ENCODE data around the gene ATP2B1.

ATP2B1 gene

GRCh38 chr12:89650239-89650638, 58.4 kb downstream of the ATP2B1 start:
- DNase-seq: no peak

DNA sequence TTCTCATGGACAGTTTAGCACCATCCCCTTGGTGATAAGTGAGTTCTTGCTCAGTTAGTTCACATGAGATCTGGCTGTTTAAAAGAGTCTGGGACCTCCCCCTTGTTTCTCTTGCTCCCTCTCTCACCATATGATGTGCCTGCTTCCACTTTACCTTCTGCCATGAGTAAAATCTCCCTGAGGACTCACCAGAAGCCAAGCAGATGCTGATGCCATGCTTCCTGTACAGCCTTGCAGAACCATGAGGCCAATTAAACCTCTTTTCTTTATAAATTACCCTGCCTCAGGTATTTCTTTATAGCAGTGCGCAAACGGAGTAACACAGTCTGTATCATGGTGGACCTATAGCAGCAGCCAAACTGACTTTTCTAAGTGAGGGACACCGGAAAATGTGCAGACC, 58.8 kb downstream of the ATP2B1 start:
- DNase-seq: no peak

DNA sequence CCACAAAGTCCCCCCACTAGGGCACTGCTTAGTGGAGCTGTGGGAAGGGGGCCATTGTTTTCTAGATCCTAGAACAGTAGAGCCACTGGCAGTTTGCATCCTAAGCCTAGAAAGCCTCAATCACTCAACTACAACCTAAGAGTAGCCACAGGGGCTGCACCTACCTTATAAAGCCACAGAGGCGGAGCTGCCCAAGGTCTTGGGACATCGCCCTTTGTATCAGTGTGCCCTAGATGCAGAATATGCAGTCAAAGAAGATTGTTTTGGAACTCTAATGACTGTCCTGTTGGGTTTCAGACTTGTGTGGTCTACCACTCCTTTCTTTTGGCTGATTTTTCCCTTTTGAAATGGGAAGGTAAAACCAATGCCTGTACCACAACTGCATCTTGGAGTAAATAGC, 59.5 kb downstream of the ATP2B1 start:
- no peak for DNase-seq

GRCh38 chr12:89648211-89648930, 60.3 kb downstream of the ATP2B1 start:
- no peak for DNase-seq

- DNase-seq: no peak
These were observed 63.2 kb downstream of the ATP2B1 start for GRCh38 chr12:89645434-89645833.

DNA sequence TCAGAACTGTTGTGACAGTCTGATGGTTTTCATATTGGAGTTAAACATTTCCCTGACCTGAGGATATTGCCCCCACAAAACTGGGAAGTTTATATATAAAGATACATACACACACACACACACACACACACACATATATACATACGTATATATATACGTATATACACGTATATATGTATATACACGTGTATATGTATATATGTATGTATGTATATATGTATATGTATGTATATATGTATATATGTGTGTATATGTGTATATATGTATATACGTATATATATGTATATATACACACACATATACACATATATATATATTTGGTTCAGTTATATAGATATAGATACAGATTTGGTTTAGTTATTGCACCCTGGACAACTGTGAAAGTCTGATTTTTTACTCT, 65.7 kb downstream of the ATP2B1 start:
- no peak for DNase-seq

GRCh38 chr12:89636776-89637160, 71.9 kb downstream of the ATP2B1 start:
- DNase-seq: no peak

GRCh38 chr12:89636052-89636775, 72.4 kb downstream of the ATP2B1 start:
- no peak for DNase-seq

DNA sequence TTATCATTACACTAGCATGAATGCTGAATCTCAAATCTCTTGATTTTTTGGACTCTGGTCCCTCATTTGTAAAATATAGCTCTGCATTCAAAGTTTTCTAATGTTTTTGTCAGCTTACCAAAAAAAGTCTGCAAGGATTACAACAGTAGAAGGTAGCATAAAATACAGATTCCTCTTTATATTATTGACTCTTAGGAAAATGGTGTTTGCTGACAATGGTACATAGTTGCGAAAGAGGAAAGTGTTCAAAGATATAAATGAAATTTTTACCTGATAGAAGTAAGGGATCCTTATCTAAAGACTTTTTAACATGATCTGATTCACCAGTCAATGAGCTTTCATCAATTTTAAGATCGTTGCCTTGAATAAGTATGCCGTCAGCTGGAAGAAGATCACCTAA, 74.1 kb downstream of the ATP2B1 start:
- DNase-seq: no peak

GRCh38 chr12:89632778-89633177, 75.9 kb downstream of the ATP2B1 start:
- DNase-seq: no peak

DNA sequence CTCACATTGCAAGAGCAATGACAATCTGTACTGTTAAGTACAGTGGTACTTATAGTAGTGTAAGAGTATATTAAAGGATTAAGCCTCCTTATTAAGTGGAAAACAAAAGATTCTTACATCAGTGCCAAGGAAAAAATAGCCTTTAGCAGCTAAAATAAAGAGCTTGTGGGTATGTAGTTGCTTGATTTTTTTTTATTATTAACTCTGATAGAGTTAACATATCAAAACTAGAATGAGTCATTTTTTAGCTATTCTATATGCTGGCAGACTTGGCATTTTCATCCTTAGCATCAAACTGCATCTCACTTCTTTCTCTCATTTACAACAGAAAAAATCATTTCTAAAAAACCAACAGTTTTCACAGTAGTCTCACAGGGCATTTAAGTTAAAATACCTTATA, 86.5 kb downstream of the ATP2B1 start:
- no peak for DNase-seq

GRCh38 chr12:89621521-89621920, 87.1 kb downstream of the ATP2B1 start:
- peak; percentile 61 for DNase-seq

GRCh38 chr12:89619764-89620163, 88.9 kb downstream of the ATP2B1 start:
- no peak for DNase-seq

DNA sequence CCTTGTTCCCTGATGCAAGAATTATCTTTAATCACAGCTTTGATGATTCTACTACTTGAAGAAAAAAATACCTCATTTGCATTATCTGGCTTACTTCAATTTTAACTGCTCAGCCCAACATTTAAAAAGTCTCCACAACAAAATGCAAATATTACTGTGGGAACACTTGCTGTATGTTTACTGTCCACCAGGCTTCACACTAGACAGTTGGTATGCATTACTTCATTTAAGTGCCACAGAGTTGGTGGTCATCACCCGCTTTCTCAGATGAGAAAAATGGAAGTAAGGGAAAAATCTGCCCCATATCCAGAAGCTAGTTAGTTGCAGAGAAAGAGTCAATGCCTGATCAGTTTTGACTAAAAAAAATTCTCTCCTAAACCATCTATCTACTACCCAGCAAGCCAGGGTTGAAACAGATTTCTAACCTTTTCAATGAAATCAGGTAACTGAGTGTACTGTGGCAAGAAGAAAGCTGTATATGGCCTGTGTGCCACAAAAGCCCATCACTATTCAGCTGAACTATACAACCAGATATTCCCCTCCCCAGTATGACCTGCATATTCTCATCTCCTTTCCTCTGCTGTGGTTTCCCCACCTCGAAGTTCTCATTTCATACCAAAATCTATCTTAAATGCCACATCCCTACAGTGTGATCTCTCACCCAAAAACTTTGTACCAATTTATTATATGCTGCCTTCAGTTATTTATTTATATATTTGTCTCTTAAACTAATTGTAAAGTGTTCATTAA, 90.3 kb downstream of the ATP2B1 start:
- no peak for DNase-seq

DNA sequence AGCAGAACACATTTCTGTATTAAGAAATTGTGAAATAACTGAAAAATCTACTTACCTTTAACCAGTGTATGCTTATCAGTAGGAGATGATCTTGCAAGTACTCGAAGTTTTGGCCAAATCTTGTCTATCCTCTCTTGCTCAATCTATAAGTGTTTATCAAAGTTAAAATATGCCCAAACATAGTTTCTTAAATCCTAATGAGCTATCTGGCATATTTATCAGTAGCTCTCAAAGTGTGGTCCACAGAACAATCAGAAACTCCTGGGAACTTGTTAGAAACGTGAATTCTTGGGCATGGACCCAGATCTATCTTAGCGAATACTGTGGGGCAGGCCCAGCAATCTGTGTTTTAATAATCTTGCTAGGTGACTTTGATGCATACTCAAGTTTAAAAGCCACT, 98.3 kb downstream of the ATP2B1 start:
- DNase-seq: no peak

DNA sequence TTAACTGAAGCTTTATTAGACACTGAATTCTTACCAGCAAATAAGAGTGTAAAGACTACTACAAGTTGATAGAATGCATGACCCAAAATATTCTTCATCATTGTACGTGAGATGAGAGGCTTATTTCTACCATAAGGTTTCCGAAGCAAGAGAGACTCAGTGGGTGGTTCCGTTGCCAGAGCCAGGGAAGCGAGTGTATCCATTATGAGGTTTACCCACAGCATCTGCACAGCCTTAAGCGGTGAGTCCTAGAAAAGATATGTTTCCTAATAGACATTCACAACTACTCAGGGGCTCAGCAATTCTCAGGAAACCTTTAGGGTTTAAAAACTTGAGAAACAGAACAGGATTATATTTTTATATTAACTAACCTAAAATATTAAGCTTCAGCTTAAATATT, 105.0 kb downstream of the ATP2B1 start:
- DNase-seq: no peak

GRCh38 chr12:89597770-89598169, 110.9 kb downstream of the ATP2B1 start:
- no peak for DNase-seq

GRCh38 chr12:89597210-89597609, 111.4 kb downstream of the ATP2B1 start:
- DNase-seq: no peak

- DNase-seq: no peak
These were observed 114.8 kb downstream of the ATP2B1 start for GRCh38 chr12:89593873-89594272.

GRCh38 chr12:89593233-89593632, 115.4 kb downstream of the ATP2B1 start:
- no peak for DNase-seq

GRCh38 chr12:89589753-89590152, 118.9 kb downstream of the ATP2B1 start:
- DNase-seq: no peak

DNA sequence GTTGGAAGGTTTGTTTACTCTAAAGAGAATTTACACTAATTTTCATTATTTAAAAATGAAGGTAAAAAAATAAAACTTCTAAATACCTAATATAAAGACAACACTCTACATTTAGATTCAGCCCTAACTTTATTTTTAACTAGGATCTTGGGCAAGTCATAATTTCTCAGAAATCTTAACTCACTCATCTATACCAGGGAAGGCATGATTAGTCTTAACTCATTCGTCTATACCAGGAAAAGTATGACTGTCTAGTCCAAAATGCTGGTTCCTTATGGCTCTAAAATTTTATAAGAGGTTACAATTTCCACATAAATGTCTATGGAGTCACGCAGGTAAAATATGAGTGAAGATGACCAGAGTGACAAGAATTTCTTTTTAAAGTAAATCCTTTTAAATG, 130.1 kb downstream of the ATP2B1 start:
- DNase-seq: no peak

DNA sequence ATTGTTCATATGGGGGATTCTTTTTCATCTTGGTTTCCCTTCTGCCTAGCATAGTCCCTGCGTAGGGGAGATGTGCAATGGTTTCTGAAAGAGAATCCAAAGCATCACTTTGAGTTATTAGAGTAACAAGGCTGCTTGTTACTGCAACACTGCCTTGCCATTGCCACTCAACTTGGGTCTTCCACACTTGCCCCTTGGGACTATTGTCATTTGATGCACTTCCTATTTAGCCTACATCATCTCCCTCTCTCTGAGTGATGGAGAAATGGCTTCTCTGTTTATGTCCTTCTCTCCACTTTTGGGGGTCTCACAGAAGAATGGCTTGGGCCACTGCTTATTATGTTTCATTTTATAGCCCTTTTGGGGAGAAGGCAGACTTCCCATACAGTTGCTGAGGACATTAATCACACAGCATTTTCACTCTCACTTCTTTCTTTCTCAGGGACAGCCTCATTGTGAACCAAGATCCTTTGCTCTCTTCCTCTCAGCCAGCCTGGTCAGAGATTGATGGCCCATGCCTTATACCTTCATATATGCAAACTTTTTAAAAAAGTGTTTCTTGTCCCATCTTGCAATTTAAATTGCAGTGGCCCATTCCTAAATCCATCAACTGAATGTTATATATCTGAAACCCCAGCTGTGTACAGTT, 131.9 kb downstream of the ATP2B1 start:
- no peak for DNase-seq

DNA sequence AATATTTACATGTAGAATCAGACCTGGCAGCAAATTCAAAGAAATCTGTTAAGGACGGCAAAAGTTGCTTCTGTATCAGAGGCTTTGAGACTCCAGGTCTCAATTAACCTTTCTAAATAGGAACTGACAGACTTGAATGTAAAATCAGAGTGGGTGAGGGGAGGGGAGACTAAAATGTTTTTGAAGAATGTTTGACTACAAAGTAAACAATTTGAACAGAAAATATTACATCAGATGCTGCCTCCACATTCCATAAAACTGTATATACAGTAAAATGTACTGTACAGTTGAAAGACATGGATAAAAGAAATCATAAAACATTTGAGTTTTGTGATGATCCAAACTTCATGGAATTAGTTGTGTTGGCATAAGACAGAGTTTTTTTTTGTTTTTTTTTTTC, 133.3 kb downstream of the ATP2B1 start:
- DNase-seq: no peak
